Stimulated activated CD4-positive, alpha-beta T cell treated with anti-CD3 and anti-CD28 coated beads, Interleukin-4, amount 100 ng/mL, for 24 hours (primary cell): ENCODE measurements around the gene PCDHB3.
"Not testable (repeated sequence)": the region's sequence is repeated elsewhere in the genome, so short reads cannot be mapped to it uniquely, and the experiment has no call there.

Experiments
- DNase-seq: peaks from one replicate; pipeline ENCODE4 v3.0.0-alpha.2; 2020

PCDHB3 gene

DNA sequence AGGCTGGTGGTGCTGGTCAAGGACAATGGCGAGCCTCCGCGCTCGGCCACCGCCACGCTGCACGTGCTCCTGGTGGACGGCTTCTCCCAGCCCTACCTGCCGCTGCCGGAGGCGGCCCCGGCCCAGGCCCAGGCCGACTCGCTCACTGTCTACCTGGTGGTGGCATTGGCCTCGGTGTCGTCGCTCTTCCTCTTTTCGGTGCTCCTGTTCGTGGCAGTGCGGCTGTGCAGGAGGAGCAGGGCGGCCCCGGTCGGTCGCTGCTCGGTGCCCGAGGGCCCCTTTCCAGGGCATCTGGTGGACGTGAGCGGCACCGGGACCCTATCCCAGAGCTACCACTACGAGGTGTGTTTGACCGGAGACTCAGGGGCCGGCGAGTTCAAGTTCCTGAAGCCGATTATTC, 37.1 kb downstream of the PCDHB3 start:
- not testable (repeated sequence) for DNase-seq

DNA sequence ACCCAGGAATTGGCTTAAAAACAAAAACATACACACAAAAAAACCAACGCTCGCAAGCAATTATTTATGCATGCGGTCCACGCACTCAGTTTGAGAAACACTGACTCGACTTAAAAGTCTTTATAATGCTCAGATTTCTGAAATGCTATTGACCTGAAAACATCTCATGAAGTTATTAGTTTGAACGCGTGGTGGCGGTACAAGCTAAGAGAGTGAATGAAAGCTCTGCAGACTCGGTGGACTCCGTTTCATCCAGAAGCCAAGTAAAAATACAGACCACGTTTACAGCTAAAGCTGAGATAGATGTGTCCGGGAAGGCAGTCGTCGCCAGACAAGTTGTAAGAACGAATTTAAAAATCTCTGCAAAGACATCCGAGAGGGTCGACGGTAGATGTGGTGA, 49.5 kb downstream of the PCDHB3 start, which contains the start of gene PCDHB6:
PCDHB6 (plus strand) TSS at position 246 of the 400 bp plus-strand sequence. CDS start 201 bp downstream, outside the sequence.
- no peak for DNase-seq

DNA sequence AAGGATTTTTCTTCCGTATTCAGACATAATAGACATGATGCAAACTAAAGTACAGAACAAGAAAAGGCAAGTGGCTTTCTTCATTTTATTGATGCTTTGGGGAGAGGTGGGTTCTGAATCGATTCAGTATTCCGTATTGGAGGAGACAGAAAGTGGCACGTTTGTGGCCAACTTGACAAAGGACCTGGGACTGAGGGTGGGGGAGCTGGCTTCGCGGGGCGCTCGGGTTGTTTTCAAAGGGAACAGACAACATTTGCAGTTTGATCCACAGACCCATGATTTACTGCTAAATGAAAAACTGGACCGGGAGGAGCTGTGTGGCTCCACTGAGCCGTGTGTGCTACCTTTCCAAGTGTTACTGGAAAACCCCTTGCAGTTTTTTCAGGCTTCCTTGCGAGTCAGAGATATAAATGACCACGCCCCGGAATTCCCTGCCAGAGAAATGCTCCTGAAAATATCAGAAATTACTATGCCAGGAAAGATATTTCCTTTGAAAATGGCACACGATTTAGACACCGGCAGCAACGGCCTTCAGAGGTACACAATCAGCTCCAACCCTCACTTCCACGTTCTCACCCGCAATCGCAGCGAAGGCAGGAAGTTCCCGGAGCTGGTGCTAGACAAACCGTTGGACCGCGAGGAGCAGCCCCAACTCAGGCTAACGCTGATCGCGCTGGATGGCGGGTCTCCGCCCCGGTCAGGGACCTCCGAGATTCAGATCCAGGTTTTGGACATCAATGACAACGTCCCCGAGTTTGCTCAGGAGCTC, 50.1 kb downstream of the PCDHB3 start:
- DNase-seq, result no peak

DNA sequence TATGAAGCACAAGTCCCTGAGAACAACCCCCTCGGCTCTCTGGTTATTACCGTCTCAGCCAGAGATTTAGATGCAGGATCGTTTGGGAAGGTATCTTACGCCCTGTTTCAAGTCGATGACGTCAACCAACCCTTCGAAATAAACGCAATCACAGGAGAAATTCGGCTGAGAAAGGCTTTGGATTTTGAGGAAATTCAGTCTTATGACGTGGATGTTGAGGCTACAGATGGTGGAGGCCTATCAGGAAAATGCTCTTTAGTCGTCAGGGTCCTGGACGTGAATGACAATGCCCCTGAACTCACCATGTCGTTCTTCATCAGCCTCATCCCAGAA, 50.7 kb downstream of the PCDHB3 start:
- no peak for DNase-seq

DNA sequence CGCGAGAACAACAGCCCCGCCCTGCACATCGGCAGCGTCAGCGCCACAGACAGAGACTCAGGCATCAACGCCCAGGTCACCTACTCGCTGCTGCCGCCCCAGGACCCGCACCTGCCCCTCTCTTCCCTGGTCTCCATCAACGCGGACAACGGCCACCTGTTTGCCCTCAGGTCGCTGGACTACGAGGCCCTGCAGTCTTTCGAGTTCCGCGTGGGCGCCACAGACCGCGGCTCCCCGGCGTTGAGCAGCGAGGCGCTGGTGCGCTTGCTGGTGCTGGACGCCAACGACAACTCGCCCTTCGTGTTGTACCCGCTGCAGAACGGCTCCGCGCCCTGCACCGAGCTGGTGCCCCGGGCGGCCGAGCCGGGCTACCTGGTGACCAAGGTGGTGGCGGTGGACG, 51.4 kb downstream of the PCDHB3 start:
- not testable (repeated sequence) for DNase-seq

DNA sequence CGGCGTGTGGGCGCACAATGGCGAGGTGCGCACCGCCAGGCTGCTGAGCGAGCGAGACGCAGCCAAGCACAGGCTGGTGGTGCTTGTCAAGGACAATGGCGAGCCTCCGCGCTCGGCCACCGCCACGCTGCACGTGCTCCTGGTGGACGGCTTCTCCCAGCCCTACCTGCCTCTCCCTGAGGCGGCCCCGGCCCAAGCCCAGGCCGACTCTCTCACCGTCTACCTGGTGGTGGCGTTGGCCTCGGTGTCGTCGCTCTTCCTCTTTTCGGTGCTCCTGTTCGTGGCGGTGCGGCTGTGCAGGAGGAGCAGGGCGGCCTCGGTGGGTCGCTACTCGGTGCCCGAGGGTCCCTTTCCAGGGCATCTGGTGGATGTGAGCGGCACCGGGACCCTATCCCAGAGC, 51.8 kb downstream of the PCDHB3 start:
- DNase-seq, result not testable (repeated sequence)
